Glutamatergic neuron (in vitro differentiated cells): ENCODE results near the gene GNPTAB. TPM values are rescaled to one million over a fixed set of nuclear protein-coding genes. Genes with fewer than 3 reads are reported as not detected.
"Not testable (repeated sequence)": the region's sequence is repeated elsewhere in the genome, so short reads cannot be mapped to it uniquely, and the experiment has no call there.

Source experiments
- DNase-seq: peaks from one replicate; pipeline ENCODE4 v3.0.0; 2022
- H3K27ac Mint-ChIP-seq: one replicate; pipeline ENCODE4 v1.8.0; 2020; ENCODE audit warnings: mild to moderate bottlenecking, mixed read lengths, inconsistent platforms; ENCODE audit not compliant: unreplicated experiment
- H3K27me3 Mint-ChIP-seq: one replicate; pipeline ENCODE4 v1.8.0; 2020; ENCODE audit warnings: mild to moderate bottlenecking, moderate library complexity, mixed read lengths, inconsistent platforms; ENCODE audit not compliant: unreplicated experiment
- H3K36me3 Mint-ChIP-seq: one replicate; pipeline ENCODE4 v1.8.0; 2020; ENCODE audit warnings: mild to moderate bottlenecking, mixed read lengths, inconsistent platforms; ENCODE audit not compliant: unreplicated experiment
- H3K4me1 Mint-ChIP-seq: one replicate; pipeline ENCODE4 v1.8.0; 2020; ENCODE audit warnings: mild to moderate bottlenecking, low read depth, mixed read lengths, inconsistent platforms; ENCODE audit not compliant: unreplicated experiment
- H3K4me3 Mint-ChIP-seq: one replicate; pipeline ENCODE4 v1.8.0; 2020; ENCODE audit warnings: mild to moderate bottlenecking, mixed read lengths, inconsistent platforms; ENCODE audit not compliant: unreplicated experiment
- H3K9me3 Mint-ChIP-seq: one replicate; pipeline ENCODE4 v1.8.0; 2020; ENCODE audit warnings: mild to moderate bottlenecking, moderate library complexity, mixed read lengths, inconsistent platforms; ENCODE audit not compliant: unreplicated experiment
- total RNA-seq: library from RNA; stranded (reverse); fragmentation: NEBNext Ultra II Directional; extraction: Animal tissue kit (Norgen Biotek cat#: 25700); gene quantifications from one replicate; pipeline ENCODE4 v1.2.1, GENCODE V29; 2021; ENCODE audit not compliant: unreplicated experiment
- TF ChIP-seq, protein P1 (sequence below): fragments of 200-600 bp; sonication (generic); IDR thresholded peaks from one replicate; pipeline ENCODE4 v1.5.0; 2021; ENCODE audit not compliant: partially characterized antibody, unreplicated experiment

Gene GNPTAB
- total RNA-seq, 1 donor from 2014 or later = 20.6 TPM

DNA sequence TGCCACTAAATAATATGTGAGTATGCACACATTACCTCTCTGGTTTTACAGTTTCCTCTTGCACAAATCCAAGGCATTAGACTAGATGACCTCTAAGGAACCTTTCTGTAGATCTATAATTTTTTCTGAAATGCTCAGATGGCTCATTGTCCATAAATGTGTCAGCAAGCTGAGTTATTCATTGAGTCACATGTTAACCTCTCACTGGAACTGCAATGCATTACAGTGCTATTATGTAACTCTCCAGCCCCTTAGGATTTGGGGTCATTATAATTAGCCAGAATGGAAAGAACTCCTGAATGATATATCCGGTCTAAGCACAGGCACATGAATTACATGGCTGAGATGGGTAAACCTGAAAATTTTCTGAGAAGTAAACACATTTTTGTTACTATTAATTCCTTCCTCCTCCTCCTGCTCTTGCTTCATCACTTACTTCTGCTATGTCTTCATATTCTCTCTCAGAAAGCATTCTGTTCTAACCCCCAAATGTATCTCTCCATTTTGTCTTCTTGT lies 26.3 kb upstream of the GNPTAB start:
- no peaks in the 10 kb centered on the region for H3K9me3 Mint-ChIP-seq
- H3K27me3 Mint-ChIP-seq = peaks cover 2% of the 10 kb centered on the region
- peaks cover 4% of the 10 kb centered on the region for H3K4me1 Mint-ChIP-seq
- no peaks in the 10 kb centered on the region for H3K36me3 Mint-ChIP-seq
- TF ChIP-seq, protein P1, sequence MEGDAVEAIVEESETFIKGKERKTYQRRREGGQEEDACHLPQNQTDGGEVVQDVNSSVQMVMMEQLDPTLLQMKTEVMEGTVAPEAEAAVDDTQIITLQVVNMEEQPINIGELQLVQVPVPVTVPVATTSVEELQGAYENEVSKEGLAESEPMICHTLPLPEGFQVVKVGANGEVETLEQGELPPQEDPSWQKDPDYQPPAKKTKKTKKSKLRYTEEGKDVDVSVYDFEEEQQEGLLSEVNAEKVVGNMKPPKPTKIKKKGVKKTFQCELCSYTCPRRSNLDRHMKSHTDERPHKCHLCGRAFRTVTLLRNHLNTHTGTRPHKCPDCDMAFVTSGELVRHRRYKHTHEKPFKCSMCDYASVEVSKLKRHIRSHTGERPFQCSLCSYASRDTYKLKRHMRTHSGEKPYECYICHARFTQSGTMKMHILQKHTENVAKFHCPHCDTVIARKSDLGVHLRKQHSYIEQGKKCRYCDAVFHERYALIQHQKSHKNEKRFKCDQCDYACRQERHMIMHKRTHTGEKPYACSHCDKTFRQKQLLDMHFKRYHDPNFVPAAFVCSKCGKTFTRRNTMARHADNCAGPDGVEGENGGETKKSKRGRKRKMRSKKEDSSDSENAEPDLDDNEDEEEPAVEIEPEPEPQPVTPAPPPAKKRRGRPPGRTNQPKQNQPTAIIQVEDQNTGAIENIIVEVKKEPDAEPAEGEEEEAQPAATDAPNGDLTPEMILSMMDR = no peak
- no peak overlapping the region for H3K27ac Mint-ChIP-seq
- H3K4me3 Mint-ChIP-seq = no peak overlapping the region
- DNase-seq = no peak

- not testable (repeated sequence) for H3K9me3 Mint-ChIP-seq, H3K4me3 Mint-ChIP-seq, H3K36me3 Mint-ChIP-seq, H3K27me3 Mint-ChIP-seq, H3K27ac Mint-ChIP-seq, DNase-seq, H3K4me1 Mint-ChIP-seq
These were observed 25.9 kb upstream of the GNPTAB start for GRCh38 chr12:101856614-101857013.

DNA sequence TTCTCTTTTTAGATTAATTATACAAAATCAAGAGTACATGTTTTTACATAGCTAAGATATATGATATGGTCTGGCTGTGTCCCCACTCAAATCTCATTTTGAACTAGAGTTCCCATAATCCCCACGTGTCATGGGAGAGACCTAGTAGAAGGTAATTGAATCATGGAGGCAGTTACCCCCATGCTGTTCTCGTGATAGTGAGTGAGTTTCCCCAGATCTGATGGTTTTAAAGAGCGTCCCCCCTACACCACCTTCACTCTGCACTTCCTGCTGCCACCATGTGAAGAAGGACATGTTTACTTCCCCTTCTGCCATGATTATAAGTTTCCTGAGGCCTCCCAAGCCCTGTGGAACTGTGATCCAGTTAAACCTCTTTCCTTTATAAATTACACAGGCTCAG lies 25.2 kb upstream of the GNPTAB start:
- H3K9me3 Mint-ChIP-seq = no peaks in the 10 kb centered on the region
- peaks cover 2% of the 10 kb centered on the region for H3K27me3 Mint-ChIP-seq
- DNase-seq = no peak
- no peak overlapping the region for H3K27ac Mint-ChIP-seq
- H3K36me3 Mint-ChIP-seq = no peaks in the 10 kb centered on the region
- H3K4me1 Mint-ChIP-seq = peaks cover 4% of the 10 kb centered on the region
- no peak overlapping the region for H3K4me3 Mint-ChIP-seq
- TF ChIP-seq, protein P1 = no peak

DNA sequence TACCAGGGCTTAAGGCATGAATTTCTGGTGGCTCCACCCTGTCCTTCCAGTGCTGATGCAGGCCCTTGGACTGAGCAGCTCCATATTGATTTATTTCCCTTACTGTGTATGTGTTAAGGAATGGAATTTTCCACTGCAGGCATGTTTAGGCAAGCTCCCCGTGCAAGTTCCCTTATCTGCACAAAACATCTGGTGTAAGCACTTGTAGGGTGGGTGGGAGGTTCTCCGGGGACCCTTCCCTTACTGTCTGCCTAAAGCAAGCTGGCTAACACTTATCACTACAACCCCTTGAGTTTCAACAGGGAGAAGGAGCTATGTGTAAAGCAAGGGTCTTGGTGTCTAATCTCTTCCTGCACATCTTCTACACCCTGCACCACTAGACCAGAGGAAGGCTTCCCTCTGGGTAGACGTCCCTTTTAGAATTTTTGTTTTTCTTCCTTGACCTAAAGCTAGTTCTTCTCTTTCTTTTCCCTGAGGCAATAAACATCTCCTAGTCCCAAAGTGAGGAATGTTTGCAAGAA lies 24.7 kb upstream of the GNPTAB start:
- Mint-ChIP-seq H3K4me3 (no peak overlapping the region), H3K9me3 (no peaks in the 10 kb centered on the region), H3K36me3 (no peaks in the 10 kb centered on the region), H3K4me1 (peaks cover 4% of the 10 kb centered on the region), H3K27me3 (peaks cover 2% of the 10 kb centered on the region), H3K27ac (no peak overlapping the region)
- no peak for DNase-seq
- TF ChIP-seq, protein P1 = no peak

DNA sequence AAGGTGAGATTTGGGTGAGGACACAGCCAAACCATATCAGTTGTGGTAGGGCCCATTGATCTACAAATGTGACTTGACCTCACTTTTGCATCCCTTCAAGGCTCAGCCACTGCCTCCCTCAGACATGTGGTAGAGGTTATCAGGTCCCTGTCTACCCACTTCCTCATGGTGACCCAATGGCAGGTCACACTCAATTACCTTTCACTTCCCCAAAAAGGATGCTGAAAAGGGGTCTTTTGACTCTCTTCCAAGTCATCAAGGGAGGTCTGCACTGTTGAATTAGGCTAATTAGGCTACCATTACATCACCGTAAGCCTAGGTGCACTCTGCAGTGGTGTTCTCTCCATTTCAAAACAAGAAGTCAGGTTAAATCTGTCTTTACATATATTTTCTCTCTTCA lies 24.0 kb upstream of the GNPTAB start:
- Mint-ChIP-seq H3K36me3 (no peaks in the 10 kb centered on the region), H3K4me1 (peaks cover 4% of the 10 kb centered on the region), H3K4me3 (no peak overlapping the region), H3K27me3 (peaks cover 2% of the 10 kb centered on the region), H3K9me3 (no peaks in the 10 kb centered on the region), H3K27ac (no peak overlapping the region)
- TF ChIP-seq, protein P1 = no peak
- DNase-seq = no peak
